Activated CD4-positive, alpha-beta T cell treated with anti-CD3 and anti-CD28 coated beads, Interleukin-2, amount 10 ng/mL, durations not matched to agents 24 days and 14 days (primary cell): ENCODE measurements around the gene NEDD4L. TPM values are rescaled to one million over a fixed set of nuclear protein-coding genes. Genes with fewer than 3 reads are reported as not detected.

ENCODE experiments used
- DNase-seq: peaks from one replicate; pipeline ENCODE4 v3.0.0; 2022
- H3K27ac Mint-ChIP-seq: one replicate; pipeline ENCODE4 v1.8.0; 2022; ENCODE audit warnings: mild to moderate bottlenecking, mixed read lengths
- H3K27me3 Mint-ChIP-seq: one replicate; pipeline ENCODE4 v1.8.0; 2022; ENCODE audit warnings: mixed read lengths
- H3K36me3 Mint-ChIP-seq: one replicate; pipeline ENCODE4 v1.8.0; 2022; ENCODE audit warnings: low read depth, mild to moderate bottlenecking, mixed read lengths
- H3K4me1 Mint-ChIP-seq: one replicate; pipeline ENCODE4 v1.8.0; 2021; ENCODE audit warnings: mixed read lengths
- H3K4me3 Mint-ChIP-seq: one replicate; pipeline ENCODE4 v1.8.0; 2022; ENCODE audit warnings: mild to moderate bottlenecking, moderate library complexity, mixed read lengths
- H3K9me3 Mint-ChIP-seq: one replicate; pipeline ENCODE4 v1.8.0; 2021; ENCODE audit warnings: mixed read lengths
- intact Hi-C: fragments of 100-400 bp; cut with micrococcal nuclease; formaldehyde crosslinking; loops from one replicate; pipeline ENCODE4 v1.15.1; 2023
- total RNA-seq: library from RNA; stranded (reverse); gene quantifications from 2 replicates; pipeline ENCODE4 v1.2.3, GENCODE V29; 2022

Gene NEDD4L
- total RNA-seq, 1 donor from 2014 or later: 4.2 TPM

DNA sequence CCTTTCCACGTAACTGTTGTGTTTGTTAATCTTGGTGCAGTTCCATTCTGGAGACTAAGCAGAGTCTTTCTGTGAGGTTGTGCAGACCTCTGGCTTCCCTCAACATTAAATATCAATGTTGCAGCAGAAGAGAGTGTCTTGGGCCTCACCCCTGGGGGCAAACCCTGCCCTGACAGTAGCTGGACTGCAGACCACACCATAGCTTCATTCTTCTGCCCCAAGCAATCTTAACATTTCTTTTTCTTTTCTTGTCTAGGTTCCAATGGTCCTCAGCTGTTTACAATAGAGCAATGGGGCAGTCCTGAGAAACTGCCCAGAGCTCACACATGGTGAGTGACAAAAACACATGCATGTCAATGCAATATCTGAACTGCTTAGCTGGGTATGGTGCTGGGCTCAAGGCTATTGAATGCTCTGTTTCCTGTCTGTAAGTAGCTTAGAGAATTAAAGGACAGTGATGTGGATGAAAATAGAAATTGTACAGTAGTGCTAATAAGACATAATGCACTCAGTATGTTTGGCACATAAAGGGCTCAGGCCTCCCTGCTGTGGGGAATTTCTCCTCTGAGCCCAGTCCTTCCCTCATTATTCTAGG lies 347.3 kb downstream of the NEDD4L start:
- Mint-ChIP-seq H3K36me3 (no peaks in the 10 kb centered on the region), H3K27ac (no peak overlapping the region), H3K9me3 (no peaks in the 10 kb centered on the region), H3K4me3 (no peak overlapping the region), H3K4me1 (peaks cover 3% of the 10 kb centered on the region), H3K27me3 (no peaks in the 10 kb centered on the region)
- no peak for DNase-seq
- intact Hi-C loops: no loop called here

DNA sequence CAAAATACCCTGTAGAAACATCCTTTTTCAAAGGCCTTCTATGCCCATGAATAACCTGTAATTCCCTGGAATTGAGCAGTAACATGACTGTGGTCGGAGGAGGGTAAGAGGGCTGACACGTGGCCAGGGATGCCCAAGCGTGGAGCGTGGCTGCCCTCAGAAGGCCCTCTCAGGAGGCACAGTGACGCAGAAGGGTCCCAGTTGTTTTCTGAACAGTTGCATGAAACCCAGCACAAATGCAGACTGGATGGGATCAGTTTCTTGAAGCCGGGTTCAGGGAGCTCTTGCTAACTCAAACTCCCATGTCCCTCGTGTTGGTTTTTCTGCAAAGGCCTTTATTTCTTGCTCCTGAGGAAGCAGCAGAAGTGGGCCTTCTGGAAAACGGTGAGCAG lies 347.9 kb downstream of the NEDD4L start:
- Mint-ChIP-seq H3K9me3 (no peaks in the 10 kb centered on the region), H3K4me1 (peaks cover 3% of the 10 kb centered on the region), H3K27ac (no peak overlapping the region), H3K36me3 (no peaks in the 10 kb centered on the region), H3K4me3 (no peak overlapping the region), H3K27me3 (no peaks in the 10 kb centered on the region)
- no peak for DNase-seq
- intact Hi-C loops: no loop called here

DNA sequence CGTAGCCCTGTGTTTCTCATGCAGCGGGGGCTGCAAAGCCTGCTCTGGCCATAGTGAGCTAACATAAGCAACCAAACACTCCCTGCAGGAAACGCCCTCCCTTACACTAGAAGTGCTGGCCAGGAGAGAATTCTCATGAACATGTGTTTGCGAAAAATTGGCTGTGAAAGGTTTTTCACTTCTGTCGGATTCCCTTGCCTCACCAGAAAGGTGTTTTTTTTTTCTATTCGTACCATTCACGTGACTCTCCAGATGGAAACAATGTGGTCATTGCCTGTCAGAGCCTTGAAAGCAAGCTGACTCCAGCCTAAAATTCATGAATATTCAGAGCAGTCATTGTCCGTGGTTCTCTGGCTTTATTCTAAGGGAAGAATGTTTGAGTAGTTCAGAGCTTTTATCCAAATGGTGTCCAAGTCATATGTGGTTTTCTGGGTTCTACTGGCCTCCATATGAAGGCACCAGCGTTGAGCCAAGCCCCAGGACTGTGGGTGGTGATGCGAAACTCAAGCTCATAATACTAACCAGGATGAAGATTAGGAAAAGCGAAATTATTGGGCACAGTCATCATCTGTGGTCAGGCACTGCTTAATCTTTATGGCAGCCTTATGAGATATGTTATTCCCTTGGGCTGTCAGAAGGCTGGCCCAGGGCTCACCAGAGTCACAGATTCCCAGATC lies 348.4 kb downstream of the NEDD4L start:
- Mint-ChIP-seq H3K27me3 (no peaks in the 10 kb centered on the region), H3K4me3 (no peak overlapping the region), H3K9me3 (no peaks in the 10 kb centered on the region), H3K4me1 (peaks cover 3% of the 10 kb centered on the region), H3K36me3 (no peaks in the 10 kb centered on the region), H3K27ac (no peak overlapping the region)
- intact Hi-C loops: no loop called here
- no peak for DNase-seq

DNA sequence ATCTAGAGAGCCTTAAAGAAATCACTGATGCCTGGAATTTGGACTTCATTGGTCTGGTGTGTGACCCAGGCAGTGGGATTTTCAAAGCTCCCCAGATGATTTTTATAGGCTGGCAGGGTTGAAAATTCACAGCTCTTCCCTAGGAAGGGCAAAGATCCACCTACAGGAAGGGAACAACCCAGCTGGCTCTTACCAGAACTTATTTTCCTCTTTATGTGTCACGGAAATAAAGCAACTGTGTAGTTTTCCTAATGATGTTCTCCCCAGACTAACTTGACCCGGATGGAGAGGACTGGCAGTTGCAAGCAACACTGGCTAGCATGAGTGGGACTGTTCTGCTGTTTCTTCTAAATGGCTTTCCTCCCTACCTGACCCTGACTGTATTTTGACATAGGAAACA lies 349.3 kb downstream of the NEDD4L start:
- Mint-ChIP-seq H3K27me3 (no peaks in the 10 kb centered on the region), H3K4me1 (peaks cover 3% of the 10 kb centered on the region), H3K9me3 (no peaks in the 10 kb centered on the region), H3K36me3 (no peaks in the 10 kb centered on the region), H3K4me3 (no peak overlapping the region), H3K27ac (no peak overlapping the region)
- DNase-seq: no peak
- intact Hi-C loops: no loop called here

DNA sequence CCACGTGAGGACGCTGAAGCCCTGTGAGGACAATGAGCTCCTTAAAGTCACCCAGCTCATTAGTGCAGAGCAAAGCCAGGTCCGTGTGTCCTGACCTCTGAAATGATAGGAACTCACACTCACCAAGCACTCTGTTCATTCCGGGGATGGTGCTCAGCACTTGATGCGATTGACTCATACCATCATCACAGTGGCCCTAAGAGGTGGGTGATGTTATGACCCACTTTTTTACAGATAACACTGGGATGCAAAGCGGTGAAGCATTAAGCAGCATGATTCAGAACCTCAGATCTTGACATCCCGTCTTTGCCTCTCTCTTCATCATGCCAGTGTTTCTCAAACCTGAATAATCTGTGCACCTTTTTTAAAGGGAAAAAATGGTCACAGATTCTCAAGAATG lies 350.0 kb downstream of the NEDD4L start:
- no peak overlapping the region for H3K27ac Mint-ChIP-seq
- peaks cover 3% of the 10 kb centered on the region for H3K4me1 Mint-ChIP-seq
- H3K4me3 Mint-ChIP-seq: no peak overlapping the region
- H3K9me3 Mint-ChIP-seq: no peaks in the 10 kb centered on the region
- intact Hi-C loops: no loop called here
- no peak for DNase-seq
- no peaks in the 10 kb centered on the region for H3K36me3 Mint-ChIP-seq
- no peaks in the 10 kb centered on the region for H3K27me3 Mint-ChIP-seq

DNA sequence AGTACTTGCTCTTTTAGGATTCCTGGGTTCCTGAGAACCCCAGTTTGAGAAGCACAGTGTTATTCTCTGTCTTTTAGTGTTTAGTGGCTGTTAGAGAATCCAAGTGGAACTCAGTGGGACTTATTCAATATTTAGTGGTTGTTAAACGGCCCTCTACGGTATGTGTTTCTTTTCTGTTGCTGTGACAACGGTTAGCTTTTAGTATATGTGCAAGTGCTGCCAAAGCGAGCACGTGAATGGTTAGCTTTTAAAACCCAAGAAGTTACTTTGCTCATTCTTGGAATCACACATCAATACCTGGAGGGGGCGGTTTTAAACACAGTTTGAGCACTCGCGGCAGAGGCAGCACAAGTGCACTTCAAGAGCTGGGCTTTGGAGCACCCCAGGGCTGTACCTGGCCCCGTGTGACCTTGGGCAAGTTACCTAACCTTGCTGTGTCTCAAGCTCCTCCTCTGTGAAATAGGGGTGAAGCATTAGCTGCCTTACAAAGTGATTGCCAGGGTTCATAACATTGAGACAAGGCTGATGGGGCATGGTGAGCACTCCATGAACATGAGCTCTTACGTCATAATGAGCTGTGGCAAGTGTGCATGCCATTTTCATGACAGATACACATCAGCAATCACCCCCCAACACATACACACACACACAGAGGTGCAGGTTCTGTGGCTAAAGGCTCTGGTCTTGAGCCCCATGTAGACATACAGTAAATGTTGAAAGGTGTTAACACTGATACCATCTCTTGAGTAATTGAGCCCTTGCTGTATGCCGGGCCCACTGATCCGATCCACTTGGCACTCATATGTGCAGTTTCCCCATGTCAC lies 350.8 kb downstream of the NEDD4L start:
- peaks cover 3% of the 10 kb centered on the region for H3K4me1 Mint-ChIP-seq
- no peak for DNase-seq
- intact Hi-C loops: no loop called here
- H3K9me3 Mint-ChIP-seq: no peaks in the 10 kb centered on the region
- H3K36me3 Mint-ChIP-seq: no peaks in the 10 kb centered on the region
- no peak overlapping the region for H3K27ac Mint-ChIP-seq
- no peak overlapping the region for H3K4me3 Mint-ChIP-seq
- no peaks in the 10 kb centered on the region for H3K27me3 Mint-ChIP-seq

DNA sequence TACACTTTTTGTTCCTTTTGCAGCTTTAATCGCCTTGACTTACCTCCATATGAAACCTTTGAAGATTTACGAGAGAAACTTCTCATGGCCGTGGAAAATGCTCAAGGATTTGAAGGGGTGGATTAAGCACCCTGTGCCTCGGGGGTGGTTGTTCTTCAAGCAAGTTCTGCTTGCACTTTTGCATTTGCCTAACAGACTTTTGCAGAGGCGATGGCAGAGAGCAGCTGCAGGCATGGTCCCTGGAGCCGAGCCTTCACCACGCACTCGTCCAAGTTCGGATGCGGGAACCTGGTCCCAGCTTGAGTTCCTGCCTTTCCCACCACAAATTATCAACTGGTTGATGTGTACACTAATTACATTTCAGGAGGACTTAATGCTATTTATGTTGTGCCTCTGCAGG lies 352.1 kb downstream of the NEDD4L start:
- Mint-ChIP-seq H3K4me1 (peaks cover 8% of the 10 kb centered on the region), H3K4me3 (no peak overlapping the region), H3K27me3 (no peaks in the 10 kb centered on the region), H3K9me3 (no peaks in the 10 kb centered on the region), H3K27ac (no peak overlapping the region), H3K36me3 (no peaks in the 10 kb centered on the region)
- intact Hi-C loops: no loop called here
- no peak for DNase-seq

DNA sequence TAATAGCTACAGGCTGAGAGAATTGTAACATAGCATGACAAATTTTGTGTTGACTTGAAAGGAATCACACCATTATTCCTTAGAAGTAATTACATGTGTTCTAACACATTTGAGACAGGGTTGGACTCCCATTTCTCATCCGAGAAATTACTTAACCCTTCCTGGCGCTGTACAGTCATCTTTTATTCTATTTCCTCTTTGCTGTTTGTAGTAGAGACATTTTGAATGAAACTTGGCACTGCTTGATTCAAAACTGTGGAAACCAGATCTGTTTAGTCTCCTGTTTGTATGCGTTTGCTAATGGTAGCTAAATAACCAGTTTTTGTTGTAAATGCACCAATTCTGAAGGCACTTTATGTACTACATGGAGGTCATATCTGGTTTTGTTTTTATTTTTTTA lies 352.9 kb downstream of the NEDD4L start:
- no peak overlapping the region for H3K27ac Mint-ChIP-seq
- no peaks in the 10 kb centered on the region for H3K36me3 Mint-ChIP-seq
- H3K27me3 Mint-ChIP-seq: no peaks in the 10 kb centered on the region
- no peak for DNase-seq
- H3K4me3 Mint-ChIP-seq: no peak overlapping the region
- intact Hi-C loops: no loop called here
- no peaks in the 10 kb centered on the region for H3K9me3 Mint-ChIP-seq
- peaks cover 8% of the 10 kb centered on the region for H3K4me1 Mint-ChIP-seq

DNA sequence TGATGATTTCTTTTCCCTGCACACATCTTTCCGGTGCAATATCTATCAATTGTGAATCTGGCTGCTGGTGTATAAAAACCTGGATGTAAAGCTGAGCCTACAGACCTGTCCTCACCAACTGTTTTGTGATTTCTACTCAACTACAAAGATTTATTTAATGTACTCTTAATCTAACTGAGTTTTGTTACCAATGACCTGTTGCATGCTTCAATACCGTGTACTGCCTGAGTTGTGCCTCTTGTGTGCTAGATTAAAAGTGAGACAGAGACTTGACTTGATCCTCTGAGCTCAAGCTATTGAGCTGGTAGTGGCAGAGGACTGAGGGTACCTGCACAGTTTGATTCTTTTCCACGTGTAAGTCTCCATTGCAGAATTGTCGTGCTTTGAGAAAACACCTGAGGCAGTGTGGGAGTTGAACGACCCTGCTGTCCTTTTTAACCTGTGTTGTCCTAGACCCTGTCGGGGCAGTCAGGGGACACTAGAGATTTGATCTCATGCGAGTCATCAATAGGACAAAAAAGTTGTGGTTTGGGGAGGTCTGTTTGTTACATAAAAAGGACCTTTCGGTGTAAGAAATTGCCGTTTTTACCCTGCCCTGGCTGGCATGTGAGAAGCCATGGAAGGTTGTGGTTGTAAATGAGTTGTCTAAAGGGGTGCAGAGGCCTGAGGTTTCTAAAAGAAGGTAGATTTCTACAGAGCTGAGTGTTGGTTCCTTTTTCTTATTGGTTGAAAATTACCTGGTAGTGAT lies 353.5 kb downstream of the NEDD4L start:
- Mint-ChIP-seq H3K36me3 (no peaks in the 10 kb centered on the region), H3K27ac (no peak overlapping the region), H3K4me1 (peaks cover 8% of the 10 kb centered on the region), H3K4me3 (no peak overlapping the region), H3K27me3 (no peaks in the 10 kb centered on the region), H3K9me3 (no peaks in the 10 kb centered on the region)
- no peak for DNase-seq
- intact Hi-C loops: no loop called here

DNA sequence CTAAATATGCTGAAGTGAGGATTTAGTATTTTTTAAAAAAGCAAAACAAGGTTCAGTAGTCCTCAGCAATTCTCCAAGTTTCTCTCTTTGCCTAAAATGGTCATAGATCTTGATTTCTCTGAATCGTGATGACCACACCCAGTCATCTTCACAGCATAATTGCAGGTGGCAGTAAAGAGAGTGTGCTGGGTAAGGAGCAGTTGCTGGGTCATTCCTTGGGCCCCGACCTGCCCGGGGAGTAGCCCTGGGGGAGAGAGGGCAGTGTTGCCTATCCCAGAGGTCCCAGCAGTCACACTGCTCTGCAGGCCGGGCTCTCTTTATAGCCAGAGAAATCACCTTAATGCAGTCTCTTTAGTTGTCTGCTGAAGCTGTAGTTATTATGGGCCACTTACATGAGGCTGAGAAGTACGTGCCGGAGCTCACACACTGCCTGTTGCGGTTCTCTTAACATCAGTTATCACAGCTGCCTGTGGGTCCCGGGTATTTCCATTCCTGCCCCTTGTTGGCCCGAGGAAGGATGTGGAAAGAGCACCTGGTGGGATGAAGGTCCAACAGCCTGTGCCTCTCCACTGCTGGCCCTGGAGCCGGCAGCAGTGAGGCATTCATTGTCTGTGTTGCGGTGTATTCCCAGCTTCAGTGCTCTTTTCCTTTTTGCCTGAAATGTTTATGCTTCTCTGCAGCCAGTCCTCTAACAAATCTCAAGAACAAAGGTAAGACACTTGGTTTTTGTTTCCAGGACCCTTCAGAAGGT lies 354.8 kb downstream of the NEDD4L start:
- Mint-ChIP-seq H3K27me3 (no peaks in the 10 kb centered on the region), H3K4me3 (no peak overlapping the region), H3K27ac (no peak overlapping the region), H3K36me3 (no peaks in the 10 kb centered on the region), H3K9me3 (no peaks in the 10 kb centered on the region), H3K4me1 (peaks cover 8% of the 10 kb centered on the region)
- intact Hi-C loops: no loop called here
- no peak for DNase-seq

DNA sequence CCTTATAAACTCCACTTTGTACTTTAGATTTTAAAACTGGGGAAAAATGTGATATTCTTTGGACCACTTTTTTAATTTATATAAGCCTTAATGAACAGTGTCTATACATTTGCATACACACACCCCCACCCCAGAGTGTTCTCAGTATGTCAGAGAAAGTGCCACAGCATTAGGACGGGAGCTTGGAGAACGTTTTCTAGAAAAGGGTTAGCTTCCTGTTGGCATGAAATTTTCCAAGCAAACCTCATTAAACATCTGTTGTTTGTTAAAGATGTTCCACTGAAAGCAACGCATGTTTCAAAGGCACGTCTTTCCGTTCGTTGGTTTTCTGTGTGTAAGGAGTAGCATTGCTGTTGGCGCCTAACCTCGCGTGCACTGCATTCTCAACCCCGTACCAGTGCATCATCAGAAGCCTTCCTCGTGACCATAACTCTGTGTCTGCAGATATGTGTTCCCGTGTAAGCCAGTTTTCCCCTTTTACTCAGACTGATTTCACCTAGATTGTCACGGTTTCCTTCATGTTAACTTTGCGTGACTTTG lies 356.4 kb downstream of the NEDD4L start:
- peak; percentile 67 for DNase-seq

DNA sequence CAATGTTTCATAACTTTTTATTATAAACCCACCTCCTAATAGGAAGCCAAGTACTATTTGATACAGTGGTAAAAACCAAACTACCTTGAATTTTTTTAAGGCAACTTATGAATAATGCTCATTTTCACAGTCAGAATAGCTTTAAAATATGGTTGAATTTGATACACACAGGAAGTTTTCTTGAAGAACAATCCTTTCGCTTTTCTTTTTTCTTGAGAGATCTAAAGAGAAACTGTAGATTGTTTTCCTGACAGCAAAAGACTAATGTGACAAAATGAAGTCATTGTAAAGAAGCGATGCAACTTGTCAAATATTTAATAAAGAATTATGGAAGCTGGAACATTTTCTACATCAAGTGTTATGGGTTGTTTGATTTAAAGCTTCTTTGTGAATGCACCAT lies 357.2 kb downstream of the NEDD4L start:
- H3K9me3 Mint-ChIP-seq: no peaks in the 10 kb centered on the region
- no peak overlapping the region for H3K27ac Mint-ChIP-seq
- H3K4me3 Mint-ChIP-seq: no peak overlapping the region
- DNase-seq: no peak
- H3K27me3 Mint-ChIP-seq: no peaks in the 10 kb centered on the region
- intact Hi-C loops: no loop called here
- no peaks in the 10 kb centered on the region for H3K36me3 Mint-ChIP-seq
- peaks cover 5% of the 10 kb centered on the region for H3K4me1 Mint-ChIP-seq

More for the DNA sequence above, 356.4 kb downstream of the NEDD4L start:
- Mint-ChIP-seq H3K36me3 (no peaks in the 10 kb centered on the region), H3K27ac (no peak overlapping the region), H3K27me3 (no peaks in the 10 kb centered on the region), H3K4me3 (peak overlapping the region; percentile 2), H3K9me3 (no peaks in the 10 kb centered on the region), H3K4me1 (peaks cover 8% of the 10 kb centered on the region)
- intact Hi-C loops: loop anchor here (1.0 kb wide), 2 partner anchors 93 to 364 kb away; no protein-coding TSS in a partner anchor

DNA sequence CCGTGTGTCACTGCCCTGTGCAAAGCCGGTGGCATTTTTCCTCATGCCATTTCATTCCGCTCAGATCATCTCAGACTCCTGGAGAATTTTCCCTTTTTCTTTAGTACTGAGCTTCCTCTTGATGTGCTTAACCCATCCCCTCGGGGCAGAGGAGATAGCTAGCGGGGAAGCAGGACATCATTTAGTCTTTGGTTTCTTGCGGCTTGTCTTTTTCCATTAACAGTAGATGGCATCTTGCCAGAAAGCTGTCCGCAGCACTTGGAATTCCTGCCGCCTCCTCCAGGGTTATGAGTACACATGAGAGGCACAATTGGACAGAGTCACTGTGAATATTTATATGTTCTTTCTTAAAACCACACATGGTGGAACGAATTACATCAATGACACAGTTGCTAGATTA lies 358.2 kb downstream of the NEDD4L start:
- Mint-ChIP-seq H3K4me1 (peaks cover 5% of the 10 kb centered on the region), H3K4me3 (no peak overlapping the region), H3K27ac (no peak overlapping the region), H3K27me3 (no peaks in the 10 kb centered on the region), H3K9me3 (no peaks in the 10 kb centered on the region), H3K36me3 (no peaks in the 10 kb centered on the region)
- DNase-seq: no peak
- intact Hi-C loops: no loop called here
